Right lobe of liver (tissue), 4 donors: ENCODE measurements around the gene NFIB.

ENCODE experiments used
- POLR2A ChIP-seq: fragments of 450-650 bp; IDR thresholded peaks from one replicate; pipeline ENCODE4 v1.6.1; 2017; ENCODE audit warnings: antibody characterized with exemption, mild to moderate bottlenecking
- TF ChIP-seq, protein P1 (sequence below), 4 donors: fragments of 200-600 bp in 3 of 4; fragments of 450-650 bp in 1 of 4; IDR thresholded peaks; one replicate each; pipeline versions ENCODE4 v1.5.1 to v1.8.0; 2016 to 2022; ENCODE audit warnings: antibody characterized with exemption in 4 of 4, mild to moderate bottlenecking in 2 of 4
- donor health status: DM: no; HTN: no; CAD: no.
- donor health status: DM: no; HTN: no; CAD: no.
- donor health status: DM: no; HTN: yes; CAD: no.

DNA sequence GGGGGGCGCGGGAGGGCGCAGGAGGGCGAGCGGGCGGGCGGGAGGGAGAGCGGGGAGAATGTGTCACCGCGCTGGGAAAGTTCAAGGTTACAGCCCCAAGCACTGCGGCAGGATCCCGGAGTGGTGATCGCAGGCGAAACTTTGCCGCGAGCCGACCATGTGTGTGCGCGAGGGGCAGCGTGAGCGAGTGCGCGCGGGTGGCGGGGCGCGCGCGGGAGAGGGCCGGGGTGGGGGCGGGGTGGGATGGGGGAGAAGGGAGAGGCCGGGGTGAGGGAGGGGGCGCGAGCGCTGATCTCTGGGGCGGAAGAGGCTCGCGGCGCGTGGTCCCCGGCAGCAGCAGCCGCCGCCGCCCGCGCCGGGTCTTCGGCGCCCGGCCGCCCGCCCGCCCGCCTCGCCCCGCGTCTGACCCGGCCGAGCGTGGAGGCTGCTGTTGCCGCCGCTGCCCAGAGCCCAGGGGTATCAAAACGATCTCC, at the start of gene NFIB:
- no peak for TF ChIP-seq POLR2A
- TF ChIP-seq, protein P1, sequence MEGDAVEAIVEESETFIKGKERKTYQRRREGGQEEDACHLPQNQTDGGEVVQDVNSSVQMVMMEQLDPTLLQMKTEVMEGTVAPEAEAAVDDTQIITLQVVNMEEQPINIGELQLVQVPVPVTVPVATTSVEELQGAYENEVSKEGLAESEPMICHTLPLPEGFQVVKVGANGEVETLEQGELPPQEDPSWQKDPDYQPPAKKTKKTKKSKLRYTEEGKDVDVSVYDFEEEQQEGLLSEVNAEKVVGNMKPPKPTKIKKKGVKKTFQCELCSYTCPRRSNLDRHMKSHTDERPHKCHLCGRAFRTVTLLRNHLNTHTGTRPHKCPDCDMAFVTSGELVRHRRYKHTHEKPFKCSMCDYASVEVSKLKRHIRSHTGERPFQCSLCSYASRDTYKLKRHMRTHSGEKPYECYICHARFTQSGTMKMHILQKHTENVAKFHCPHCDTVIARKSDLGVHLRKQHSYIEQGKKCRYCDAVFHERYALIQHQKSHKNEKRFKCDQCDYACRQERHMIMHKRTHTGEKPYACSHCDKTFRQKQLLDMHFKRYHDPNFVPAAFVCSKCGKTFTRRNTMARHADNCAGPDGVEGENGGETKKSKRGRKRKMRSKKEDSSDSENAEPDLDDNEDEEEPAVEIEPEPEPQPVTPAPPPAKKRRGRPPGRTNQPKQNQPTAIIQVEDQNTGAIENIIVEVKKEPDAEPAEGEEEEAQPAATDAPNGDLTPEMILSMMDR (IDR thresholded peaks at IDR 0.05) = no peak
